ENCODE measurements around the gene AKAP13.

GRCh38 chr15:85623315-85624049 is 243.1 kb downstream of the AKAP13 start:
- TF ChIP-seq CTCF (IDR thresholded peaks at IDR 0.05; ENCODE audit: low read depth, low read length) (no peak), EZH2phosphoT487 (IDR thresholded peaks at IDR 0.05; ENCODE audit: low read depth) (no peak)

Data from OCI-LY3 (cell line).